Activated CD4-positive, alpha-beta T cell treated with anti-CD3 and anti-CD28 coated beads, Interleukin-2, Interleukin-6, amounts not matched to agents 100 ng/mL and 50 ng/mL, durations not matched to agents 16 hours and 8 hours (primary cell): ENCODE measurements around the gene VGLL3.
"Not testable (repeated sequence)": the region's sequence is repeated elsewhere in the genome, so short reads cannot be mapped to it uniquely, and the experiment has no call there.

ENCODE experiments used
- DNase-seq: peaks from one replicate; pipeline ENCODE4 v3.0.0-alpha.2; 2020

Gene VGLL3

DNA sequence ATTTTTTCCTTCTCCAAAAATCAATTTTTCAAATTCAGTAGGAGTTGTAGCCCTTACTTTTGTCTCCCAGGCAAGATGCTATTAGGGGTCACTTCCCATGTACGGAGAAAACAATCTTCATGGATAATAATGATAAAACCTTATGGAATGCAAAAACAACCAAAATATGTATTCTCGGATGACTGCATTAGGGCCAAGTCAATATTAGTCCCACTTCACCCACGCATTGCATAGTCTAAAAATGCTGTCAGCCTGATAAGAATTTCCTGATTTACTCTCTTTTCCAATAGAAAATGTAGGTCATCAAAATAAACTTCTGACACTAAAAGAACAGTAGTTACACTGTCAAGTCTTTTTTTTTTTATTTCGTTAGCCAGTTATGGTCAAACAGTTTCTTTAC lies 2.7 kb downstream of the VGLL3 start:
- DNase-seq, result no peak

GRCh38 chr3:86987421-86987715 lies 3.6 kb downstream of the VGLL3 start:
- no peak for DNase-seq

GRCh38 chr3:86986671-86987420 lies 4.1 kb downstream of the VGLL3 start:
- DNase-seq, result no peak

GRCh38 chr3:86985181-86985826 lies 5.6 kb downstream of the VGLL3 start:
- DNase-seq, result no peak

DNA sequence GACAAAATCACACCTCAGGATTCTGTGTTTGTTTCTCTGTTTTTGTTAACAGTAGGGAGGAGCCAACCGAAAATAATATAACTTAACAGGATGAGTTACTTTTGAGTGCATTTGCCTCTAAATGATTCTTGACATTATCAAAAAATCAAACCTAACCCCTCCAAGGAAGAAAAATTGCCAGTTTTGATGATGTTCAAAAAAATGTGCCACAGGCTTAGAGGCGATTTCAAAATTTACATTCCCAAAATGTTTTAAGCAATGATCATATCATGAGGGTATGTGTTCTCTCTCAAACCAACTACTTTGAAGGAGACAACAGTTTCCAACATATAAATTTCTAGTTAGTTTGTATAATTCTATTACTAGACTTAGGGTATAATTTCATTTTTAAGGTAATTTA lies 6.7 kb downstream of the VGLL3 start:
- no peak for DNase-seq

GRCh38 chr3:86982883-86983282 lies 8.1 kb downstream of the VGLL3 start:
- DNase-seq, result no peak

DNA sequence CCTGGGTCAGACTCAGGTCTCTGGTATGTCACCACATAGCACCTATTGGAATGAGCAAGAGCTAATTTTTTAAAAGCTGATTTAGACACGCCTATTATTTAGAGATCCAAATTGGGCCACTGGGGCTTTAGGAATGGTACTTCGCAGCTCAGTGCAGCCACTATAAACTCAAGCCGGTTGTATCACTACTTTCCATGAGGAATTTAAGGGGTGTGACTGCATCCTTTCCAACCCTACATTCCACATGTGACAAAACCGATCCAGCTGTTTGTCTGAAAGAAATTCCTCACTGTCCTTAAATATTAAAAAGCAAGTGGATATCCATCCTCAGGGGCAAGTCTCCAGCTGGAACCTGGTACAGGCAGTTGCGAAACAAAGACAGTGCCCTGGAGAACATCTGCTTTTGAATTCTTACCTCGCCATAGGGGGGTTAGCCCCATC lies 12.8 kb downstream of the VGLL3 start:
- DNase-seq, result no peak

- no peak for DNase-seq
Measured at GRCh38 chr3:86976219-86976618, 14.7 kb downstream of the VGLL3 start.

DNA sequence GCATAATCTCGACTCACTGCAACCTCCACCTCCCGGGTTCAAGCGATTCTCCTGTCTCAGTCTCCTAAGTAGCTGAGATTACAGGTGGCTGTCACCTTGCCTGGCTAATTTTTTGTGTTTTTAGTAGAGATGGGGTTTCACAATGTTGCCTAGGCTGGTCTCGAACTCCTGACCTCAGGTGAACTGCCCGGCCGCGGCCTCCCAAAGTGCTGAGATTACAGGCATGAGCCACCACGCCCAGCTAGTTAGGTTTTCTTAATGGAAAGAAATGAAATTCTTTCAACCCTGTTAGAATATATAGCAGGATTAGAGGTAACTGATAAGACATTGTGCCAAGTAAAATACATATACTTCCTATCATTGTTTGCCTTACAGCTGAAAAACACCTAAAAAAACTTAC lies 16.8 kb downstream of the VGLL3 start:
- DNase-seq, result not testable (repeated sequence)

DNA sequence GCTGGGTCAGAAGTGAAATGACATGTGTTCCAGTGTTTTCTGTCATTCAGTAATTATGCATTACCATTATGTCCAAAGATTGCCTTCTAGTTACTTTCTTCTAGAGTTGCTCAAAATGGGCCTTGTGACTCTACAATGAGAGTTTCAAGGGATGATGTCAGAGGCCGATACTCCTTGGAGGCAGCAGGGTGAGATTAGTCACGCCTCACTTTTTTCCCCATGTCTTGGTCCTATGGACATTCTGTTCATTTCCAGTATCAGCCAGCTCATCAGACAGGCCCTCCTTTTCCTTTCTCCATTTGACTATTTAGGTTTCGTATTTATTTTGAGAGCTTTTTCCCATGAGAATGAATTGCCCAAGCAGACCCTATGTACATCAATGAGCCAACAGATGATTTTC lies 17.5 kb downstream of the VGLL3 start:
- no peak for DNase-seq

DNA sequence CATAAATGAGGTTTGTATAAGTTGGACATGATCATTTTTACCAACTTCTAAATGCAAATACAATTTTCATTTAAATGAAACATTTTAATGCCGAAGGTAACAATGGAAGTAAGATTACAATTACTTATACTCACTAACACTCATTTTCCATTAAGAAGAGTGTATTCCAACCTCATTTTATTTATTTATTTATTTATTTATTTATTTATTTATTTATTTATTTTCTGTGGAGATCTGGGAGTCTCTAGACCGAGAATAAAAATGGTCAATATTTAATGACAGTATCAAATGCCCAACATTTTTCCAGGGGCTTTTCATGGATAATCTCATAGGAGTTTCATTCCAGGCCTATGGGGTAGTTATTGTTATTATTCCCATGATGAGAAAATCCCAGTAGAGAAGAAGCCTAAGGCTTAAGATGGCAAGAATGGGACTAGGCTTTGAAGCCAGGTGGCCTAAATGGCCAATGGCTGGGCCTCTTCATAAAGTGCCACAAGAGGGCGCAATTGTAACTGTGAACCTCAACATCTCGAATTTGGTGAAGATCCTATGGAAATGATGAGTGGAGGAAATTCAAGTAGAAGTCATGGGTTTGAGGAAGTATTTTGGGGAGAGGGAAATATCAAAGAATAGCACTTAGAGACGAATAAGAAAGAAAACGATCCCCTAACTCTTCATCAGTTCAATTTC lies 21.3 kb downstream of the VGLL3 start:
- peak; percentile 53 for DNase-seq

DNA sequence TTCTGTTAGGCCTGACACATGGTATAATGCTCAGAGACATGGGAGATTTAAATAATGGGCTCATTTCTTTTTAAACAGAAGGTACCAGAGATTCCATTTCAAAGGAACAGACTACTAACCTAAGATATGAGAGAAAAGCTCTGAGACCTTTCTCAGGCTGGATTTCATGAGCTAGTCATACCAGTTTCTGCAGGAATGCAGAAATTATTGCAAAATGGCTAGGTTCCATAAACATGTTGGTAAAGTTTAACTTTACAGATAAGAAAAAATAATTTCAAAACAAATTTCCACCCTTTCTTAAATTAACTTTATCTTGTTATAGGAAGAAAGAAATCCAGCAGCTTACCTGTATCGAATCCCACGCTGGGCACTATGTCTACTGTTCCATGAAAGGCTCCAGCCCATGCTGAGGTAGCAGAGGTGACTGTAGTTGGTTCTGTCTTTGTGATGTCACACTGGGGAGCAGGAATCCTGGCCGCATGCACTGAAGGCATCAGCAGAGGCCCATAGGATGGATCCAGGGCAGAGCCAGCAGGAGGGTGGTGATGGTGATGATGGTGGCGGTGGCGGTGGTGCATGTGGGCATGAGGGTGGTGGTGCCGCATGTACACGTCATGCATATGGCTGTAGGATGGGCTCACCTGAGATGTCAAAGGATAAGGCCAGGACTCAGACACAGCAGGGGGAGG lies 22.6 kb downstream of the VGLL3 start:
- no peak for DNase-seq

DNA sequence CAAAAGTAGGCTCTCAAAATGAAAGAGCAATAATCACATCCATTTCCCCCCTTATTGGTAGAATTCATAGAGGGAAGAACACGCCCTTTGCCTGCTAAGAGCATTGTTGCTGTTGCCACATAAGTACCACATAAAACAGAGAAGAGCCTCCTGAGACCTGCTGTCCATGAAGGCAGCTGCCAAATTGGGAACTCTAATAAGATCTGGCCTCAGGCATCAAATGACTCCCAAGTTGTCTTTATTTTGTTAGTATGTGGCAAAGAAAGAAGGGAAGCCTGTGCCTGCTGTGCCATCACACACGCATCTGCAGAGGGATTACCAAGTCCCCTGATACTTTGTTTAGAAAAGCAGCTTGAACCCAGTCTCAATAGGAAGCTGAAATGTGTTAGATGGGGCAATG lies 23.9 kb downstream of the VGLL3 start:
- no peak for DNase-seq

- no peak for DNase-seq
Measured at GRCh38 chr3:86965166-86965565, 25.8 kb downstream of the VGLL3 start.

DNA sequence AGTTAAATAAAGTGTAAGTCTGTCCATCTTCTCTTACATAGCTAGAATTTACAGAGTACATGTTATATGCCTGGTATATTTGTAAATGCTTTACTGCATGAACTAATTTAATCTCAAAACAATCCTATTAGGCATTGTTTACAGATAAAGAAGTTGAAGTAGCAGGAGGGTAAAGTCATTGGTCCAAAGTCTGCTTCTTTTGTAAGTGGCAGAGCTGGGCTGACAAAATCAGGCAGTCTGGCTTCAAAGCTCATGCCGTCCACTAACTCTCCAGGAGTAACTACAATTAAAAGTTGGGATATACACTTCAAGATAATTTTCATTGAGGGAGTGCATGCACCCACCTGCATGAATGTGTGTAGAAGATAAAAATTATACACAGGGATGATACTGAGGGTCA lies 27.3 kb downstream of the VGLL3 start:
- DNase-seq, result no peak

GRCh38 chr3:86961297-86961696 lies 29.7 kb downstream of the VGLL3 start:
- DNase-seq, result no peak

GRCh38 chr3:86960550-86960949 lies 30.4 kb downstream of the VGLL3 start:
- DNase-seq, result no peak

- no peak for DNase-seq
Measured at GRCh38 chr3:86958534-86958933, 32.4 kb downstream of the VGLL3 start.

- DNase-seq, result no peak
Measured at GRCh38 chr3:86954747-86955146, 36.2 kb downstream of the VGLL3 start.

DNA sequence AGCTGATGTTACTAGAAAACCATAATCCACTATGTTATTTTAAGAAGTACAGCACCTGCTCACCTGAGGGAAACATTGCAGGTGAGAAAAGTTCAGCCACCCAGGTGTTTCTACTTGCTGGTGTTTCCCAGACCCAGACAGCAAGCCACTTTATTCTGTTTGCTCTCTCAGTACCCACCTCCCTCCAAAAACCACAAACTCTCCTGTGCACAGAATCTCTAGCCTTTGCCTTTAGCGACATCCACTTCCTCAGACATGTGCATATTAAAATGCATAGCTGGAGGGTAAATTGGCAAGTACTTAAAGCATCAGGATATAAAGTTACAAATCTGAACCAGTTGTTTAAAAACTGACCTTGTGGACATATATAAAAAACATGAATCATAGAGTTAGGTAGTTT lies 36.7 kb downstream of the VGLL3 start:
- DNase-seq, result no peak

DNA sequence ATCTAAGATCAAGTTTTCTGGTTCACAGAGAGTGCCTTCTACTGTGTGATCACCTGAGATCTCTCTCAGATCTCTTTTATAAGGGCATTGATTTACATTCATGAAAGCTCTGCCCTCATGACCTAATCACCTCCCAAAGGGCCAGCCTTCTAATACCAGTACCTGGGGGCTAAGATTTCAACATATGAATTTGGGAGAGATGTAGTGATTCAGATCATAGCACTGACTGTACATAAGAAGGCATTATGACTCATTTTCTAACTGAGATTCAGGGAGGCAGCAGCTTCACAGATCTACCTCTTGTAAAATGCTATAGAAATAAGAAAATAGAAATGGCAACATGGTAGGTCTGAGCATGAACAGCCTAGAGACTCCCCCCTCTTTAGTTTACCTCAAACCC lies 39.6 kb downstream of the VGLL3 start:
- DNase-seq, result no peak

DNA sequence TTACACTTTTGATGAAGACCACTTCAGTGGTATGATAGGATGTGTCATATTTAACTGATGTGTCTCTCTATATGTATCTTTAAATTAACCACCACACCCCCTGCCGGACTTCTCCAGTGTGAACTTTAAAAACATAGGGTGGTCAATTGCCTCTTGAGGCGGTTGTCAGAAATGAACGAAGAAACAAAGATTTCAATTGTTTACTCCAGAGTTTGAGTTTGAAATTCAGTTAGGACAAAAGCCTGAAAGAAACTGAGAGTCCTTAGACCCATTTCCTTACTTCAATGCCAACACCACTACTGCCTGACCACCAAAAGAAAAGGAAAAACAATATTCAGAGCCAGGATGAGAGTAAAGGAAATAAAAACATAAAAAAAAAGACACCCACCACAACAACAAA lies 40.2 kb downstream of the VGLL3 start:
- no peak for DNase-seq

- DNase-seq, result no peak
Measured at GRCh38 chr3:86949850-86950249, 41.1 kb downstream of the VGLL3 start.

DNA sequence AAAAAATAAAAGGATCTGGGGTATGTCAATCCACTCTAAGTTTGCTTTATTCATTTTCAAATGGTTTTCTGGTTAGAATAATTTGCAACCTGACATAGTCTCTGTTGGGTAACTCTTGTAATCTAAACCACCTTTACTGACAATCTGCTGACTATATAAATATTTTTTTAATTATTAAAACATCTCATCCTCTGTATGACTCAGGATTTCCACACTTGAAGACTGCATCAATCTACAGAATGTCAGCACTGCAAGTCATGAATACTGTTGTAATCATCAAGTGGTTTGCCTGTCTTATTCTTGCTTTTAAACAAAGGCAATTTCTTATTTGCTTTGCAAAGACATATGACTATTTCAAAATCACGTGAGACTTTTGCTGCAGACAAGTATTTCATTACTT lies 42.1 kb downstream of the VGLL3 start:
- DNase-seq, result no peak
